Trophoblast cell (in vitro differentiated cells and primary cell): ENCODE data around the gene RABL3.

Experiments used
- DNase-seq, 2 donors: peaks; one replicate each; pipeline ENCODE4 v3.0.0-alpha.2; 2016
- H2AFZ ChIP-seq: 2 replicates; pipeline ENCODE4 v1.6.1; 2013; ENCODE audit warnings: low read length, moderate library complexity, mild to moderate bottlenecking; ENCODE audit not compliant: insufficient read depth, poor library complexity
- H2AK5ac ChIP-seq: 2 replicates; pipeline ENCODE4 v1.6.1; 2013; ENCODE audit warnings: mild to moderate bottlenecking, low read length
- H2BK120ac ChIP-seq: 2 replicates; pipeline ENCODE4 v1.6.1; 2013; ENCODE audit warnings: low read length, mild to moderate bottlenecking, moderate library complexity; ENCODE audit not compliant: insufficient read depth, poor library complexity
- H2BK12ac ChIP-seq: 2 replicates; pipeline ENCODE4 v1.6.1; 2013; ENCODE audit warnings: mild to moderate bottlenecking, low read length, moderate library complexity
- H2BK5ac ChIP-seq: 2 replicates; pipeline ENCODE4 v1.6.1; 2013; ENCODE audit warnings: low read length, low read depth, moderate library complexity, mild to moderate bottlenecking; ENCODE audit not compliant: poor library complexity
- H3K14ac ChIP-seq: 2 replicates; pipeline ENCODE4 v1.6.1; 2013; ENCODE audit warnings: mild to moderate bottlenecking, low read length
- H3K18ac ChIP-seq: 2 replicates; pipeline ENCODE4 v1.6.1; 2013; ENCODE audit warnings: mild to moderate bottlenecking, low read length
- H3K23ac ChIP-seq: 2 replicates; pipeline ENCODE4 v1.6.1; 2013; ENCODE audit warnings: low read length
- H3K27ac ChIP-seq: 2 replicates; pipeline ENCODE4 v1.5.1; 2013; ENCODE audit warnings: low read depth, mild to moderate bottlenecking, inconsistent platforms, low read length, moderate library complexity
- H3K27me3 ChIP-seq: 2 replicates; pipeline ENCODE4 v1.6.1; 2013; ENCODE audit warnings: inconsistent platforms, mild to moderate bottlenecking, low read length, moderate library complexity; ENCODE audit not compliant: insufficient read depth
- H3K36me3 ChIP-seq, 2 experiments: 1 replicate in 1 of 2; 2 replicates in 1 of 2; pipeline ENCODE4 v1.6.1; 2013; ENCODE audit warnings: low read length in 2 of 2, mild to moderate bottlenecking in 2 of 2, moderate library complexity in 1 of 2; ENCODE audit not compliant: insufficient read depth in 2 of 2, control insufficient read depth in 1 of 2
- H3K4ac ChIP-seq: 2 replicates; pipeline ENCODE4 v1.6.1; 2013; ENCODE audit warnings: low read depth, mild to moderate bottlenecking, low read length, moderate library complexity
- H3K4me1 ChIP-seq, 2 experiments: 1 replicate in 1 of 2; 2 replicates in 1 of 2; pipeline ENCODE4 v1.6.1; 2013; ENCODE audit warnings: low read length in 2 of 2, mild to moderate bottlenecking in 2 of 2, moderate library complexity in 1 of 2; ENCODE audit not compliant: insufficient read depth in 2 of 2, control insufficient read depth in 1 of 2
- H3K4me2 ChIP-seq: 2 replicates; pipeline ENCODE4 v1.6.1; 2013; ENCODE audit warnings: inconsistent platforms, mild to moderate bottlenecking, low read length, moderate library complexity
- H3K4me3 ChIP-seq: 2 replicates; pipeline ENCODE4 v1.5.1; 2013; ENCODE audit warnings: mild to moderate bottlenecking, low read depth, low read length, inconsistent platforms
- H3K79me1 ChIP-seq: one replicate; pipeline ENCODE4 v1.6.1; 2013; ENCODE audit warnings: low read length
- H3K79me2 ChIP-seq: 2 replicates; pipeline ENCODE4 v1.6.1; 2013; ENCODE audit warnings: low read length, mild to moderate bottlenecking; ENCODE audit not compliant: control insufficient read depth, insufficient read depth, poor library complexity
- H3K9ac ChIP-seq: 2 replicates; pipeline ENCODE4 v1.6.1; 2013; ENCODE audit warnings: mild to moderate bottlenecking, low read length
- H3K9me3 ChIP-seq: 2 replicates; pipeline ENCODE4 v1.6.1; 2013; ENCODE audit warnings: low read depth, mild to moderate bottlenecking, control low read depth, inconsistent platforms, low read length; ENCODE audit not compliant: insufficient read depth
- H4K12ac ChIP-seq: 2 replicates; pipeline ENCODE4 v1.6.1; 2013; ENCODE audit warnings: low read depth, mild to moderate bottlenecking, low read length, moderate library complexity
- H4K8ac ChIP-seq: 2 replicates; pipeline ENCODE4 v1.6.1; 2013; ENCODE audit warnings: low read depth, mild to moderate bottlenecking, low read length, moderate library complexity
- H4K91ac ChIP-seq: one replicate; pipeline ENCODE4 v1.6.1; 2013; ENCODE audit warnings: low read depth, mild to moderate bottlenecking, low read length, moderate library complexity
- WGBS: extraction: QIAGEN DNeasy Blood & Tissue Kit; methylation state at CpG from one replicate; pipeline ENCODE4 v1.1.7; 2013; ENCODE audit warnings: missing lambda C conversion rate; ENCODE audit not compliant: insufficient read length, insufficient coverage; ENCODE audit errors: extremely low coverage; 5-methylcytosine and 5-hydroxymethylcytosine counted together

The RABL3 gene

DNA sequence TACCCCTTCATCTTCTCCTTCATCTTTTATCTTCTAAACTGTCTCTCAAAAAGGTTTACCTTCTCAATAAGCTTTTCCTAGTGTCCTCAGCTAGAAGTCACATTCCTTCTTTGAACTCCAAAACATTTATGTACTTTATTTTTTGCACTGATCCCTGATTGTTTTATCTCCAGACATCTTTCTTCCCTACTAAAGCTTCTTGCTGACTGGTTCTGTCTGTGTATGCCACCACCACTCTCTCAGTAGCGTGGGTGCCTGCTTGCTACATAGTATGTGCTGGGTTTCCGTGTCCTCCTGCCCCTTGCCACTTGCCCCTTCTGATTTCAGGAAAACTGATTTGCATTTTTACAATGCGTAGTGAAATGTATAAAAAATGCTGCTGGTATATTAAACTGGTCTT is 24.3 kb upstream of the RABL3 start:
- Histone ChIP-seq H4K8ac (no peak overlapping the region), H3K79me2 (no peaks in the 10 kb centered on the region), H3K23ac (no peak overlapping the region), H2AK5ac (no peak overlapping the region), H3K4me2 (no peak overlapping the region), H2BK120ac (no peak overlapping the region), H2BK12ac (no peak overlapping the region), H3K4me1 (peaks cover 0 to 2% of the 10 kb centered on the region in 2 experiments), H3K9ac (no peak overlapping the region), H3K9me3 (no peaks in the 10 kb centered on the region), H4K12ac (no peak overlapping the region), H3K14ac (no peak overlapping the region), H3K18ac (no peak overlapping the region), H3K4me3 (no peak overlapping the region), H3K4ac (no peak overlapping the region), H3K27ac (no peak overlapping the region), H3K79me1 (no peaks in the 10 kb centered on the region), H3K36me3 (no peaks in the 10 kb centered on the region), H3K27me3 (no peaks in the 10 kb centered on the region), H2AFZ (no peak overlapping the region), H4K91ac (no peak overlapping the region), H2BK5ac (no peak overlapping the region)
- WGBS = no CpG with 5 or more reads among the region's 3 CpGs
- no peak for DNase-seq

- Histone ChIP-seq H2BK5ac (no peak overlapping the region), H3K36me3 (no peaks in the 10 kb centered on the region), H3K27ac (no peak overlapping the region), H4K8ac (no peak overlapping the region), H3K27me3 (no peaks in the 10 kb centered on the region), H3K23ac (no peak overlapping the region), H3K18ac (no peak overlapping the region), H3K4me1 (peaks cover 0 to 2% of the 10 kb centered on the region in 2 experiments), H2BK120ac (no peak overlapping the region), H3K79me1 (no peaks in the 10 kb centered on the region), H2AFZ (no peak overlapping the region), H3K14ac (no peak overlapping the region), H3K79me2 (no peaks in the 10 kb centered on the region), H3K4me3 (no peak overlapping the region), H3K4me2 (no peak overlapping the region), H3K4ac (no peak overlapping the region), H4K91ac (no peak overlapping the region), H2BK12ac (no peak overlapping the region), H3K9me3 (no peaks in the 10 kb centered on the region), H4K12ac (no peak overlapping the region), H3K9ac (no peak overlapping the region), H2AK5ac (no peak overlapping the region)
- DNase-seq = no peak
Measured at GRCh38 chr3:120765830-120766493, 23.6 kb upstream of the RABL3 start.

DNA sequence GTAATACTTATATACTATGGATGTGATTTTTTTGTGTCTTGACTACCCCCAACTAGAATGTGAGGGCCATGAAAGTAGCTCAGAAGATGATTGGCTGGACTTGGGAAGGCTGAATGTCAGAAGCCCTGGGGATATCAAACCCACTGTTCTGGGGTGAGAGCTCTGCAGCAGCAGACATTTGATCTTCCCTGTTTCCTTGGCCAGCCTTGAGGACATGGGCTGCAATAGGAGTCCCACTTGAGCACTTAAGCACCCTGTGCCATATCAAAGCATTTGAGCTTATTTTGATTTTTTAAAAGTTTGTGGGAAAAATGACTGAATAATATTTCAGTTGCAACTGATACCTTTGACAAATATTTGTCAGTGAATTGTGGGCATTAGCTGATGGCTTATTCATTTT is 21.9 kb upstream of the RABL3 start:
- Histone ChIP-seq H3K4me2 (no peak overlapping the region), H3K4me3 (no peak overlapping the region), H3K4ac (peak overlapping the region; percentile 21), H2BK12ac (no peak overlapping the region), H3K79me2 (no peaks in the 10 kb centered on the region), H3K36me3 (no peaks in the 10 kb centered on the region), H4K12ac (no peak overlapping the region), H3K9me3 (no peaks in the 10 kb centered on the region), H2BK120ac (no peak overlapping the region), H2AK5ac (no peak overlapping the region), H3K9ac (no peak overlapping the region), H3K27me3 (no peaks in the 10 kb centered on the region), H4K91ac (no peak overlapping the region), H2AFZ (no peak overlapping the region), H2BK5ac (no peak overlapping the region), H4K8ac (no peak overlapping the region), H3K4me1 (no peaks in the 10 kb centered on the region), H3K23ac (no peak overlapping the region), H3K27ac (no peak overlapping the region), H3K14ac (no peak overlapping the region), H3K79me1 (no peaks in the 10 kb centered on the region), H3K18ac (no peak overlapping the region)
- DNase-seq = no peak

GRCh38 chr3:120763601-120764000 is 21.3 kb upstream of the RABL3 start:
- no peak overlapping the region for H2AK5ac ChIP-seq
- no peak overlapping the region for H3K18ac ChIP-seq
- H3K27ac ChIP-seq = no peak overlapping the region
- no peaks in the 10 kb centered on the region for H3K4me1 ChIP-seq
- H4K12ac ChIP-seq = no peak overlapping the region
- H3K79me1 ChIP-seq = no peaks in the 10 kb centered on the region
- WGBS = no CpG with 5 or more reads among the region's 1 CpG
- no peaks in the 10 kb centered on the region for H3K27me3 ChIP-seq
- no peak overlapping the region for H2AFZ ChIP-seq
- H3K4me2 ChIP-seq = no peak overlapping the region
- H3K4me3 ChIP-seq = no peak overlapping the region
- no peak overlapping the region for H4K8ac ChIP-seq
- H3K23ac ChIP-seq = no peak overlapping the region
- H3K4ac ChIP-seq = no peak overlapping the region
- H2BK120ac ChIP-seq = no peak overlapping the region
- H2BK5ac ChIP-seq = no peak overlapping the region
- DNase-seq = no peak
- no peaks in the 10 kb centered on the region for H3K9me3 ChIP-seq
- no peak overlapping the region for H2BK12ac ChIP-seq
- H3K9ac ChIP-seq = no peak overlapping the region
- H4K91ac ChIP-seq = no peak overlapping the region
- H3K36me3 ChIP-seq = no peaks in the 10 kb centered on the region
- no peak overlapping the region for H3K14ac ChIP-seq
- H3K79me2 ChIP-seq = no peaks in the 10 kb centered on the region
